Fibroblast of lung (primary cell): ENCODE results near the gene HKDC1. TPM values are rescaled to one million over a fixed set of nuclear protein-coding genes. Genes with fewer than 3 reads are reported as not detected.

Experiments used
- DNase-seq, 2 donors: peaks; one replicate each; pipeline versions ENCODE4 v3.0.0 to v3.0.0-alpha.2; 2010; ENCODE audit warnings: low read depth in 2 of 2
- H2AFZ ChIP-seq: 2 replicates; pipeline ENCODE4 v1.5.1; 2012; ENCODE audit warnings: low read length, control low read depth, inconsistent platforms
- H3K27ac ChIP-seq: 2 replicates; pipeline ENCODE4 v1.5.1; 2011; ENCODE audit warnings: low read length, control low read depth; ENCODE audit not compliant: insufficient read depth
- H3K27me3 ChIP-seq: 2 replicates; pipeline ENCODE4 v1.5.1; 2011; ENCODE audit warnings: mild to moderate bottlenecking, low read length; ENCODE audit not compliant: control insufficient read depth, insufficient read depth
- H3K36me3 ChIP-seq: 2 replicates; pipeline ENCODE4 v1.5.1; 2011; ENCODE audit warnings: low read length; ENCODE audit not compliant: control insufficient read depth, insufficient read depth
- H3K4me1 ChIP-seq: 2 replicates; pipeline ENCODE4 v1.5.1; 2011; ENCODE audit warnings: low read length; ENCODE audit not compliant: control insufficient read depth, insufficient read depth; ENCODE audit errors: extremely low read depth
- H3K4me2 ChIP-seq: 2 replicates; pipeline ENCODE4 v1.5.1; 2011; ENCODE audit warnings: low read length, control low read depth; ENCODE audit not compliant: insufficient read depth; ENCODE audit errors: extremely low read depth
- H3K4me3 ChIP-seq, 4 experiments: fragments of 200-600 bp in 1 of 4; sonication (generic) in 1 of 4; replicated peaks in 1 of 4; 2 replicates each; pipeline ENCODE4 v1.5.1; 2011 to 2016; ENCODE audit warnings: low read length in 4 of 4, low read depth in 3 of 4, mild to moderate bottlenecking in 3 of 4, control low read depth in 2 of 4, inconsistent platforms in 1 of 4, mixed read lengths in 1 of 4; ENCODE audit not compliant: insufficient read depth in 1 of 4; ENCODE audit errors: control extremely low read depth in 1 of 4
- H3K79me2 ChIP-seq: 2 replicates; pipeline ENCODE4 v1.5.1; 2012; ENCODE audit warnings: mild to moderate bottlenecking, low read length, inconsistent platforms; ENCODE audit not compliant: control insufficient read depth, insufficient read depth
- H3K9ac ChIP-seq: 2 replicates; pipeline ENCODE4 v1.5.1; 2011; ENCODE audit warnings: mild to moderate bottlenecking, low read length, control low read depth; ENCODE audit not compliant: insufficient read depth
- H3K9me3 ChIP-seq: 2 replicates; pipeline ENCODE4 v1.5.1; 2012; ENCODE audit warnings: low read depth, low read length; ENCODE audit not compliant: control insufficient read depth, insufficient read depth
- H4K20me1 ChIP-seq: 2 replicates; pipeline ENCODE4 v1.5.1; 2011; ENCODE audit warnings: low read length; ENCODE audit not compliant: control insufficient read depth, insufficient read depth; ENCODE audit errors: extremely low read depth
- EZH2 ChIP-seq: IDR thresholded peaks from 2 replicates; pipeline ENCODE4 v1.5.1; 2012; ENCODE audit warnings: low read length, control low read depth, mild to moderate bottlenecking; ENCODE audit errors: missing control alignments
- polyA plus RNA-seq, 2 donors: library from polyadenylated mRNA; depleted of rRNA in 1 of 2; stranded (reverse) in 1 of 2; unstranded in 1 of 2; fragments of >200 nt; gene quantifications; 2 replicates each; pipeline ENCODE4 v1.2.1, GENCODE V29; 2011 to 2012; ENCODE audit warnings: missing spikeins in 1 of 2
- total RNA-seq: library from RNA; depleted of rRNA; stranded (reverse); fragments of >200 nt; gene quantifications from 2 replicates; pipeline ENCODE4 v1.2.1, GENCODE V29; 2014

Gene HKDC1
- total and polyA plus RNA-seq, 2 donors (not counting 1 experiment from before 2014, with no cell fraction given): 0.12 to 1.8 TPM

DNA sequence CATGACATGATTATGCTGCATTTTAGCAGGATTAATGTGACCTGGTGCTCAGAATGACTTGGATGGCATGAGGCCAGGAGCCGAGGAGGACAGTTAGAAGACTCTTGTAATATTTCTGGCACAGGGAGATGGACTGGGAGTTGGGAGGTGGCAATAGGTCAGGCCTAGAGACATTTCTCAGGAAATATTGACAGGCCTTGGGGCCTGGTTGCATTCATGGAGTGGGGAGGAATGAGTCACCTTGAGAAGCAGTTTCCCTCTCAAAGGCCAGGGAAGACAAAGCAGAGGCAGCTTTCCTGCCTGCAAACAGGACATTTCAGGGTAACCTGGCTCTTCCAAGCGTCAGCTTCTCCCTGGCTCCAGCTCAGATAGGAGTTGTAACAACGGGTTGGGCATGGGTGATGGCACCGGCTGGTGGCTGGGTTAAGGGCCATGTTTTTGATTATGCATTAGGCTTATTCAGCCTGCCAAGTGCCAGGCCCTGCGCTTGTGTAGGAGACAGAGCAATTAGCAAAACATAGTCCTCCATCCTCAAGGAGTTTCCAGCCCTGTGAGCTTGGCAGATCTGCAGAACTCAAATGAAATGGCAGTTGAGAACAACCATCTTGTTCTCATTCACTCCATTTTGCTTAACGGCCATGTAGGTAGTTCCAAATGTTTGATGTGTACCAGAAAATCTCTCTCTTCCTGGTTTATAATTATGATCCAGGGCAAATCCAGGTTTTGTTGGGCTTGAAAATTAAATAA is 96.4 kb downstream of the HKDC1 start:
- no peak overlapping the region for H2AFZ ChIP-seq
- no peak overlapping the region for H3K27ac ChIP-seq
- no peak overlapping the region for H3K4me3 ChIP-seq
- H3K27me3 ChIP-seq: no peaks in the 10 kb centered on the region
- H3K36me3 ChIP-seq: peaks cover 3% of the 10 kb centered on the region
- H3K4me1 ChIP-seq: peaks cover 23% of the 10 kb centered on the region
- peak overlapping the region; percentile 52 for H3K4me2 ChIP-seq
- H3K9me3 ChIP-seq: no peaks in the 10 kb centered on the region
- peaks cover 29% of the 10 kb centered on the region for H3K79me2 ChIP-seq
- H4K20me1 ChIP-seq: no peaks in the 10 kb centered on the region
- H3K9ac ChIP-seq: no peak overlapping the region
- TF ChIP-seq EZH2: no peak
- DNase-seq: peak; percentile 35 to 58

Other genes with a start within 250 kb of the HKDC1 start
- gene KIFBP, start 231.5 kb upstream of the HKDC1 start, total RNA-seq: 25.9 and 29.7 TPM in 2 replicates
- 60.2 and 62.0 TPM in 2 replicates for gene KIFBP, start 231.5 kb upstream of the HKDC1 start, polyA plus RNA-seq
- 147 and 363 TPM in 2 replicates for gene SRGN, start 132.2 kb upstream of the HKDC1 start, total RNA-seq
- 71.9 and 83.9 TPM in 2 replicates for gene SRGN, start 132.2 kb upstream of the HKDC1 start, polyA plus RNA-seq
- 38.0 and 44.1 TPM in 2 replicates for gene VPS26A, start 96.2 kb upstream of the HKDC1 start, total RNA-seq
- gene VPS26A, start 96.2 kb upstream of the HKDC1 start, polyA plus RNA-seq: 51.3 and 57.1 TPM in 2 replicates
- 49.5 and 69.6 TPM in 2 replicates for gene SUPV3L1, start 40.1 kb upstream of the HKDC1 start, total RNA-seq
- 31.8 and 37.6 TPM in 2 replicates for gene SUPV3L1, start 40.1 kb upstream of the HKDC1 start, polyA plus RNA-seq
- 106 and 172 TPM in 2 replicates for gene HK1, start 58.2 kb downstream of the HKDC1 start, total RNA-seq
- gene HK1, start 58.2 kb downstream of the HKDC1 start, polyA plus RNA-seq: 60.6 and 86.2 TPM in 2 replicates
- gene TACR2, start 196.6 kb downstream of the HKDC1 start, total RNA-seq: 0.17 and 0.26 TPM in 2 replicates
- gene TACR2, start 196.6 kb downstream of the HKDC1 start, polyA plus RNA-seq: 0.10 and 0.15 TPM in 2 replicates
- 1.8 and 2.6 TPM in 2 replicates for gene TSPAN15, start 231.1 kb downstream of the HKDC1 start, total RNA-seq
- gene TSPAN15, start 231.1 kb downstream of the HKDC1 start, polyA plus RNA-seq: 0.56 TPM in 1 of 2 replicates, not detected in the other